ENCODE results near the gene ANKIB1. TPM values are rescaled to one million over a fixed set of nuclear protein-coding genes. Genes with fewer than 3 reads are reported as not detected.
"Not testable (repeated sequence)": the region's sequence is repeated elsewhere in the genome, so short reads cannot be mapped to it uniquely, and the experiment has no call there.

The ANKIB1 gene
- total RNA-seq, 1 donor from 2014 or later = 50.1 TPM

- H3K9me3 ChIP-seq = no peaks in the 10 kb centered on the region
- H3K4me1 ChIP-seq = no peaks in the 10 kb centered on the region
- H3K27ac ChIP-seq = no peak overlapping the region
- ATAC-seq = peak; percentile 30
- no peak overlapping the region for H3K4me3 ChIP-seq
- DNase-seq = no peak
- H3K36me3 ChIP-seq = peaks cover 12% of the 10 kb centered on the region
- TF ChIP-seq, protein P1, sequence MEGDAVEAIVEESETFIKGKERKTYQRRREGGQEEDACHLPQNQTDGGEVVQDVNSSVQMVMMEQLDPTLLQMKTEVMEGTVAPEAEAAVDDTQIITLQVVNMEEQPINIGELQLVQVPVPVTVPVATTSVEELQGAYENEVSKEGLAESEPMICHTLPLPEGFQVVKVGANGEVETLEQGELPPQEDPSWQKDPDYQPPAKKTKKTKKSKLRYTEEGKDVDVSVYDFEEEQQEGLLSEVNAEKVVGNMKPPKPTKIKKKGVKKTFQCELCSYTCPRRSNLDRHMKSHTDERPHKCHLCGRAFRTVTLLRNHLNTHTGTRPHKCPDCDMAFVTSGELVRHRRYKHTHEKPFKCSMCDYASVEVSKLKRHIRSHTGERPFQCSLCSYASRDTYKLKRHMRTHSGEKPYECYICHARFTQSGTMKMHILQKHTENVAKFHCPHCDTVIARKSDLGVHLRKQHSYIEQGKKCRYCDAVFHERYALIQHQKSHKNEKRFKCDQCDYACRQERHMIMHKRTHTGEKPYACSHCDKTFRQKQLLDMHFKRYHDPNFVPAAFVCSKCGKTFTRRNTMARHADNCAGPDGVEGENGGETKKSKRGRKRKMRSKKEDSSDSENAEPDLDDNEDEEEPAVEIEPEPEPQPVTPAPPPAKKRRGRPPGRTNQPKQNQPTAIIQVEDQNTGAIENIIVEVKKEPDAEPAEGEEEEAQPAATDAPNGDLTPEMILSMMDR (IDR thresholded peaks at IDR 0.05) = no peak
- no peaks in the 10 kb centered on the region for H3K27me3 ChIP-seq
- intact Hi-C loops (cut with DNase I) = no loop called here
Measured at GRCh38 chr7:92404170-92404614, 158.4 kb downstream of the ANKIB1 start.

DNA sequence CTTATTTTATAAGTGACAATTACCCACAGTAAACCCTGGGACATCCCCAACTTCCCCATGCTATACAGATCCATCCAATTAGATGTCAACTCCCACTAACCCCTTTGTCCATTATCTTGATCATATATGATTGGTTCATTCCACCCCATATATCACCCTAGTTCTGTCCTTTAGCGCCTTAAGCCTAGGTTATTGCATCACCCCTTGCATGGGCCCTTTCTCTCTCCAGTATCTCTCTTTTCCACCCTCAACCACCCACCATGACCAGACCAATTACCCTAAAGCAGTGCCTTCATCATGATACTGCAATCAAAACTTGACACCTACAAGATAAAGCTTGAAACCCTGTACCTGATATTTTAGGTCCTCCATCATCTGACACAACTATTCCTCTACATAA lies 163.6 kb downstream of the ANKIB1 start:
- Histone ChIP-seq H3K9me3 (no peaks in the 10 kb centered on the region), H3K4me3 (no peak overlapping the region), H3K4me1 (no peaks in the 10 kb centered on the region), H3K27me3 (no peaks in the 10 kb centered on the region), H3K36me3 (no peaks in the 10 kb centered on the region), H3K27ac (no peak overlapping the region)
- intact Hi-C loops (cut with DNase I) = no loop called here
- DNase-seq (no peak), ATAC-seq (no peak)
- TF ChIP-seq, protein P1 (IDR thresholded peaks at IDR 0.05) = no peak

GRCh38 chr7:92410162-92410561 lies 164.4 kb downstream of the ANKIB1 start:
- H3K36me3 ChIP-seq; H3K27ac ChIP-seq; DNase-seq; H3K27me3 ChIP-seq; H3K4me1 ChIP-seq; H3K9me3 ChIP-seq; H3K4me3 ChIP-seq; ATAC-seq; intact Hi-C loops (cut with DNase I): not testable (repeated sequence)

DNA sequence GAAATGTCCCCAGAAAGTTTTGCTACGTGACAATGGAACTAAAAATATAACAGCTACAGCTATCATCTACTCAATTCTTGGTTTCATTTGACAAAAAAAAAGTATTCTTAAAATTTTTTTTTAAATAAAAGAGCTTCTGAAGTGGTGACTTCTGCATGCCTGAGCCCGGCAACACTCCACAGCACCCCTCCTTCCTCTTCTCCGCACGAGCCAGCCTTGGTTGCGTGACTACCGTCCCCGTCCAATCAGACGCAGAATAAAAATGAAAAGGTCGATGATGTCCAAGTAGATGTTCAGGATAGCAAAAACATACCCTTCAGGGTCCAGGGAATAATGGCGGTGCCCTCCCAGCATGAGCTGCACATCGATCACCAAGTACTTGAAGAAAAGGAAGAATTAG lies 167.0 kb downstream of the ANKIB1 start:
- Histone ChIP-seq H3K9me3 (no peaks in the 10 kb centered on the region), H3K4me1 (no peaks in the 10 kb centered on the region), H3K36me3 (no peaks in the 10 kb centered on the region), H3K27ac (no peak overlapping the region), H3K4me3 (no peak overlapping the region), H3K27me3 (no peaks in the 10 kb centered on the region)
- intact Hi-C loops (cut with DNase I) = no loop called here
- DNase-seq = no peak
- ATAC-seq = peak; percentile 69
- TF ChIP-seq, protein P1 (IDR thresholded peaks at IDR 0.05) = no peak

DNA sequence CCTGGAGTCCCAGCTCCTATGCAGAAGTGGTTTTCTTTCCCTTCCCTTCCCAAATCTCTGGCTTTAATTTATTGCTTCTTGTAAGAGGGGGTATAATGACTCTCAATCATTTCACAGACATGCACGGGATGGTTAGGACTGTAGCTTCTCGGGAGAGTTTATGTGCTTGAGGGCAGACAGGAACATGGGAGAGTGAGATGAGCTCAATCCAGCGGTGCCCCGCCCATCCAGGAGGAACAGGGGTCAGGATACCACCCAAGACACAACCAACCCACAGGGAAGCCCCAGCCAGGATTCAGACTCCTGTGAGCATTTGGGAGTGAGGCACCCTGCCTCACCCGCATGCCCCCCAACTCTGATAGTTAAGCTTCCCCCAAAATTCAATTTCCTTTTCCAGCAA lies 167.8 kb downstream of the ANKIB1 start:
- intact Hi-C loops (cut with DNase I) = no loop called here
- no peak overlapping the region for H3K4me3 ChIP-seq
- no peak for ATAC-seq
- no peaks in the 10 kb centered on the region for H3K9me3 ChIP-seq
- no peaks in the 10 kb centered on the region for H3K4me1 ChIP-seq
- H3K36me3 ChIP-seq = no peaks in the 10 kb centered on the region
- TF ChIP-seq, protein P1 (IDR thresholded peaks at IDR 0.05) = no peak
- H3K27me3 ChIP-seq = no peaks in the 10 kb centered on the region
- DNase-seq = no peak
- H3K27ac ChIP-seq = no peak overlapping the region

DNA sequence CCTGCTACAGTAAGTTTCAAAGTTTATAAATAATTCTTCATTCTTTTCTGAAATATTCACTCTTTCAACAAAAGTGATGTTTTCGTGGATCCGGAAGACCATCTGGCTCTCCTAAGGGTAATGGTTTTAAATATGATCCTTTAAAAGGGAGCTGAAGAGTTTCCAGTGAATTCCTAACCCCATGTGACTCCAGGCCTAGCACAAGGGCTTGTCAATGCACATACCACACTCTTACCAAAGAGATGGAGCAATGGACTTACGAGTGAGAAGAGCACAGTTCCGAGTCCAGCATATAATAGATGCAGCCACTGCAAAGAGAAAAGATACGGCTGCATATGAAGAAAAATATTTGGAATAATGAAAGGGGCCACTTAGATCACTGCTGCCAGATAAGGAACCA lies 169.5 kb downstream of the ANKIB1 start:
- no peaks in the 10 kb centered on the region for H3K27me3 ChIP-seq
- H3K9me3 ChIP-seq = no peaks in the 10 kb centered on the region
- ATAC-seq (peak; percentile 67), DNase-seq (no peak)
- no peak overlapping the region for H3K4me3 ChIP-seq
- peak overlapping the region; percentile 42 for H3K27ac ChIP-seq
- TF ChIP-seq, protein P1 (IDR thresholded peaks at IDR 0.05) = no peak
- H3K4me1 ChIP-seq = no peaks in the 10 kb centered on the region
- H3K36me3 ChIP-seq = no peaks in the 10 kb centered on the region
- intact Hi-C loops (cut with DNase I) = no loop called here
